ENCODE data around the gene LSM6. TPM values are rescaled to one million over a fixed set of nuclear protein-coding genes. Genes with fewer than 3 reads are reported as not detected.

LSM6 gene
- total and polyA plus RNA-seq, 2 donors from 2014 or later = 24.3 to 36.7 TPM

DNA sequence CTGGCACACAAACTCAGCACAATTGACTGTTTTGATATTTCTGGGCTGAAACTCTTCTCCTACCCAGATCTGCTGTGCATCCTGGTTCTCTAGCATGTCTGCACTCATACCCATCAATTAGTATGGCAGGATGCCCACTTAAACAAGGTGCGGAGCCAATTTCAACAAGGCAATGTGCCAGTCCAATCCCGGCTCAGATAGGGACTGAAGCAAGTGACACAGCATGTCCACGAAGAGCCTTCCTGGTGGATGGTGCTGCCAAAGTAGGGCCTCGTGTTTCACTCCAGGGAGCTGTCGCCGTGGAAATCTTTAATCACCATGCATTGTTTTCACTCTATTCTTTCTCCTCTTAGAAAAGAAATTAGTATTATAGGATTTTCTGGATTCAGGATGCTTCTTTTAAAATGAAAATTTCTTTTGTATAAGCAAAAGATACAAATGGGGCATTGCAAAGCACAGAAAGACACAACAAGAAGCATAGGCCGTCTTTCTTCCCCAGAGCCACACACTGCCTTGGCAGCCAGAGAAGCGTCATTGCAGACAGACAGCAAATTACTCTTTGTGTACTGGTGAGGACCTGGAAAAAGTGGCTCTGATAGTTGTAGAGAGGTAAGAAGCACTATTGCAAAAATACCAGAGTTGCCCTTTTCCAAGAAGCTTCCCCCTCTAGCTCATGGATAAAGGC, 40.6 kb upstream of the LSM6 start:
- Histone ChIP-seq H3K4me3 (ENCODE audit: low read length in 3 of 3) (no peak overlapping the region), H3K27me3 (ENCODE audit: control insufficient read depth, insufficient read depth, low read length) (no peaks in the 10 kb centered on the region), H3K9ac (ENCODE audit: low read length in 3 of 3) (no peak overlapping the region), H3K4me1 (ENCODE audit: control insufficient read depth in 2 of 3, insufficient read depth in 2 of 3, low read depth in 1 of 3, low read length in 3 of 3) (no peaks in the 10 kb centered on the region), H3K9me3 (ENCODE audit: control insufficient read depth in 2 of 3, insufficient read depth in 1 of 3, low read length in 3 of 3) (no peaks in the 10 kb centered on the region), H3K36me3 (ENCODE audit: control insufficient read depth in 2 of 3, insufficient read depth in 3 of 3, low read length in 3 of 3) (no peaks in the 10 kb centered on the region), H3K27ac (ENCODE audit: low read depth in 2 of 2, low read length in 2 of 2) (no peak overlapping the region)
- no peak for FAIRE-seq
- DNase-seq = no peak
- TF ChIP-seq CTCF (IDR thresholded peaks at IDR 0.05; ENCODE audit: borderline replicate concordance, extremely low read depth, insufficient read depth) = no peak
- intact Hi-C loops (cut with DNase I) = no loop called here

GRCh38 chr4:146135941-146136340, 39.6 kb upstream of the LSM6 start:
- no peak overlapping the region for H3K27ac ChIP-seq (ENCODE audit: low read depth in 2 of 2, low read length in 2 of 2)
- intact Hi-C loops (cut with DNase I) = no loop called here
- no peaks in the 10 kb centered on the region for H3K36me3 ChIP-seq (ENCODE audit: control insufficient read depth in 2 of 3, insufficient read depth in 3 of 3, low read length in 3 of 3)
- TF ChIP-seq CTCF (IDR thresholded peaks at IDR 0.05; ENCODE audit: borderline replicate concordance, extremely low read depth, insufficient read depth) = no peak
- H3K4me3 ChIP-seq (ENCODE audit: low read length in 3 of 3) = no peak overlapping the region
- DNase-seq (no peak), FAIRE-seq (no peak)
- no peaks in the 10 kb centered on the region for H3K27me3 ChIP-seq (ENCODE audit: control insufficient read depth, insufficient read depth, low read length)
- no peak overlapping the region for H3K9ac ChIP-seq (ENCODE audit: low read length in 3 of 3)
- no peaks in the 10 kb centered on the region for H3K9me3 ChIP-seq (ENCODE audit: control insufficient read depth in 2 of 3, insufficient read depth in 1 of 3, low read length in 3 of 3)
- no peaks in the 10 kb centered on the region for H3K4me1 ChIP-seq (ENCODE audit: control insufficient read depth in 2 of 3, insufficient read depth in 2 of 3, low read depth in 1 of 3, low read length in 3 of 3)

DNA sequence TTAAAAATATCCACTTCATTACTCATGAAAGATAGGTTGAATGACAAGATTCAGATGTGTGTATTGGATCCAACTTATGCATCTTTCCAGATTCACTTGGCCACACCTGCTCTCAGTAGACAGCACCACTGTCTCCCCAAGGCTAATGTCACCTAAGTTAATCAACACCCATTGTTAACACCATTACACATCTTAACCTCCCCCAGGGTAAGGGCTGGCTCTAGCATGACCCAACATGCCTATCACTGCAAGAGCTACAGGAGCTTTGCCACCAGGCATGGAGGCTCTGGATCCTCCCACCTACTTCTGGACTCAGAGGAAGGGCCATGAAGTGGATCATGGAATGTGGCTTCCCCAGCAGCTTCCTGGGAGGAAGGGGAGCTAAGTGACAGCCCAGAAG, 32.8 kb upstream of the LSM6 start:
- TF ChIP-seq CTCF (IDR thresholded peaks at IDR 0.05; ENCODE audit: borderline replicate concordance, extremely low read depth, insufficient read depth) = no peak
- FAIRE-seq = no peak
- DNase-seq = no peak

GRCh38 chr4:146143888-146144287, 31.6 kb upstream of the LSM6 start:
- DNase-seq (no peak), FAIRE-seq (no peak)
- Histone ChIP-seq H3K9ac (ENCODE audit: low read length in 3 of 3) (no peak overlapping the region), H3K27me3 (ENCODE audit: control insufficient read depth, insufficient read depth, low read length) (no peaks in the 10 kb centered on the region), H3K27ac (ENCODE audit: low read depth in 2 of 2, low read length in 2 of 2) (no peak overlapping the region), H3K4me1 (ENCODE audit: control insufficient read depth in 2 of 3, insufficient read depth in 2 of 3, low read depth in 1 of 3, low read length in 3 of 3) (peaks cover 0 to 3% (median 0%) of the 10 kb centered on the region in 3 donors), H3K4me3 (ENCODE audit: low read length in 3 of 3) (no peak overlapping the region), H3K9me3 (ENCODE audit: control insufficient read depth in 2 of 3, insufficient read depth in 1 of 3, low read length in 3 of 3) (no peaks in the 10 kb centered on the region), H3K36me3 (ENCODE audit: control insufficient read depth in 2 of 3, insufficient read depth in 3 of 3, low read length in 3 of 3) (no peaks in the 10 kb centered on the region)
- intact Hi-C loops (cut with DNase I) = no loop called here
- no peak for TF ChIP-seq CTCF (IDR thresholded peaks at IDR 0.05; ENCODE audit: borderline replicate concordance, extremely low read depth, insufficient read depth)

More for the DNA sequence above, 32.8 kb upstream of the LSM6 start:
- no peak overlapping the region for H3K4me3 ChIP-seq (ENCODE audit: low read length in 3 of 3)
- peaks cover 0 to 3% (median 0%) of the 10 kb centered on the region in 3 donors for H3K4me1 ChIP-seq (ENCODE audit: control insufficient read depth in 2 of 3, insufficient read depth in 2 of 3, low read depth in 1 of 3, low read length in 3 of 3)
- intact Hi-C loops (cut with DNase I) = no loop called here
- H3K27ac ChIP-seq (ENCODE audit: low read depth in 2 of 2, low read length in 2 of 2) = no peak overlapping the region
- H3K36me3 ChIP-seq (ENCODE audit: control insufficient read depth in 2 of 3, insufficient read depth in 3 of 3, low read length in 3 of 3) = no peaks in the 10 kb centered on the region
- no peaks in the 10 kb centered on the region for H3K27me3 ChIP-seq (ENCODE audit: control insufficient read depth, insufficient read depth, low read length)
- H3K9ac ChIP-seq (ENCODE audit: low read length in 3 of 3) = no peak overlapping the region
- H3K9me3 ChIP-seq (ENCODE audit: control insufficient read depth in 2 of 3, insufficient read depth in 1 of 3, low read length in 3 of 3) = no peaks in the 10 kb centered on the region
